Neutrophil (primary cell): ENCODE measurements around the gene SORL1-AS1.

Experiments
- H3K27ac ChIP-seq: fragments of 200-600 bp; sonication (generic); 2 replicates; pipeline ENCODE4 v1.5.1; 2016; ENCODE audit warnings: mild to moderate bottlenecking, moderate library complexity
- H3K27me3 ChIP-seq: fragments of 200-600 bp; sonication (generic); 2 replicates; pipeline ENCODE4 v1.6.0; 2016; ENCODE audit warnings: mild to moderate bottlenecking
- H3K36me3 ChIP-seq: fragments of 200-600 bp; sonication (generic); 2 replicates; pipeline ENCODE4 v1.5.1; 2017
- H3K4me1 ChIP-seq, 2 experiments: fragments of 200-600 bp in 1 of 2; sonication (generic) in 1 of 2; 1 replicate in 1 of 2; 2 replicates in 1 of 2; pipeline versions ENCODE4 v1.5.1 to v1.6.1; 2013 to 2016; ENCODE audit warnings: low read depth in 1 of 2, low read length in 1 of 2, mild to moderate bottlenecking in 1 of 2, moderate library complexity in 1 of 2; ENCODE audit not compliant: control insufficient read depth in 1 of 2, insufficient read depth in 1 of 2
- H3K4me3 ChIP-seq, 2 experiments: fragments of 200-600 bp in 1 of 2; sonication (generic) in 1 of 2; 1 replicate in 1 of 2; 2 replicates in 1 of 2; pipeline ENCODE4 v1.5.1; 2013 to 2016; ENCODE audit warnings: low read depth in 1 of 2, low read length in 1 of 2, mild to moderate bottlenecking in 1 of 2, moderate library complexity in 1 of 2
- H3K9me3 ChIP-seq: fragments of 200-600 bp; sonication (generic); 2 replicates; pipeline ENCODE4 v1.5.1; 2016
- CTCF ChIP-seq: fragments of 200-600 bp; sonication (generic); IDR thresholded peaks from 2 replicates; pipeline ENCODE4 v1.5.1; 2016; ENCODE audit warnings: antibody characterized with exemption

Gene SORL1-AS1

GRCh38 chr11:121456151-121456550, 3.4 kb upstream of the SORL1-AS1 start:
- no peaks in the 10 kb centered on the region for H3K9me3 ChIP-seq
- no peaks in the 10 kb centered on the region for H3K27me3 ChIP-seq
- peaks cover 74 to 86% of the 10 kb centered on the region in 2 experiments for H3K4me1 ChIP-seq
- H3K4me3 ChIP-seq, result peak overlapping the region; percentile 69 to 99
- H3K36me3 ChIP-seq, result peaks cover 61% of the 10 kb centered on the region
- TF ChIP-seq CTCF, result no peak
- peak overlapping the region; percentile 98 for H3K27ac ChIP-seq

- Histone ChIP-seq H3K36me3 (peaks cover 53% of the 10 kb centered on the region), H3K4me1 (peaks cover 73 to 86% of the 10 kb centered on the region in 2 experiments), H3K9me3 (no peaks in the 10 kb centered on the region), H3K27me3 (no peaks in the 10 kb centered on the region), H3K27ac (peak overlapping the region; percentile 98), H3K4me3 (peak overlapping the region; percentile 69 to 99)
- TF ChIP-seq CTCF, result no peak
Measured at GRCh38 chr11:121455115-121455514, 2.3 kb upstream of the SORL1-AS1 start.

GRCh38 chr11:121453589-121454299, 977 bp upstream of the SORL1-AS1 start:
- Histone ChIP-seq H3K27me3 (no peaks in the 10 kb centered on the region), H3K9me3 (no peaks in the 10 kb centered on the region), H3K4me1 (peaks cover 73 to 86% of the 10 kb centered on the region in 2 experiments), H3K4me3 (peak overlapping the region; percentile 69 to 99), H3K36me3 (peaks cover 39% of the 10 kb centered on the region), H3K27ac (peak overlapping the region; percentile 98)
- TF ChIP-seq CTCF, result no peak

GRCh38 chr11:121451986-121452608, 670 bp downstream of the SORL1-AS1 start, which contains the start of gene SORL1:
SORL1 (plus strand) TSS chr11:121452314; CDS start chr11:121452332, 18 bp downstream.
- peak within 1 kb of the TSS; percentile 69 to 99 for H3K4me3 ChIP-seq
- H3K27ac ChIP-seq, result peak within 1 kb of the TSS; percentile 98
- H3K4me1 ChIP-seq, result peaks cover 73 to 86% of the 10 kb centered on the region in 2 experiments
- H3K36me3 ChIP-seq, result peaks cover 26% of the 10 kb centered on the region
- no peaks in the 10 kb centered on the region for H3K27me3 ChIP-seq
- H3K9me3 ChIP-seq, result no peaks in the 10 kb centered on the region
- peak; percentile 50 for TF ChIP-seq CTCF

- Histone ChIP-seq H3K27ac (peak overlapping the region; percentile 98), H3K9me3 (no peaks in the 10 kb centered on the region), H3K27me3 (no peaks in the 10 kb centered on the region), H3K4me1 (peaks cover 73 to 86% of the 10 kb centered on the region in 2 experiments), H3K4me3 (peak overlapping the region; percentile 69 to 99), H3K36me3 (peaks cover 22% of the 10 kb centered on the region)
- TF ChIP-seq CTCF, result no peak
Measured at GRCh38 chr11:121451178-121451985, 1.4 kb downstream of the SORL1-AS1 start.
